GM21423 (cell line): ENCODE measurements around the gene AKAP17A.
A peak's percentile ranks its signal among the peaks of the same experiment; 100 is the strongest.
"Not testable (repeated sequence)": the region's sequence is repeated elsewhere in the genome, so short reads cannot be mapped to it uniquely, and the experiment has no call there.

Source experiments
- ATAC-seq: cut with Tn5 transposase; IDR thresholded peaks from one replicate; pipeline ENCODE4 v1.9.1; 2021; ENCODE audit warnings: mild to moderate bottlenecking, moderate library complexity; ENCODE audit not compliant: unreplicated experiment

AKAP17A gene

GRCh38 chrX:1601051-1601767, 9.8 kb downstream of the AKAP17A start:
- ATAC-seq: no peak

GRCh38 chrX:1601768-1602085, 10.3 kb downstream of the AKAP17A start:
- ATAC-seq: no peak

GRCh38 chrX:1602299-1602698, 10.9 kb downstream of the AKAP17A start:
- no peak for ATAC-seq

GRCh38 chrX:1606496-1606895, 15.1 kb downstream of the AKAP17A start:
- ATAC-seq: no peak

- ATAC-seq: no peak
Measured at GRCh38 chrX:1609311-1609710, 17.9 kb downstream of the AKAP17A start.

GRCh38 chrX:1609762-1610161, 18.4 kb downstream of the AKAP17A start:
- ATAC-seq: no peak

GRCh38 chrX:1610166-1610565, 18.8 kb downstream of the AKAP17A start:
- ATAC-seq: peak; percentile 74

- no peak for ATAC-seq
Measured at GRCh38 chrX:1610736-1611135, 19.3 kb downstream of the AKAP17A start.

- no peak for ATAC-seq
Measured at GRCh38 chrX:1612641-1613286, 21.4 kb downstream of the AKAP17A start.

- ATAC-seq: no peak
Measured at GRCh38 chrX:1614927-1615326, 23.5 kb downstream of the AKAP17A start, which contains the start of gene ASMT. TSS of gene ASMT (plus strand) at chrX:1615059. CDS start at chrX:1615200, 141 bp downstream.

GRCh38 chrX:1618689-1619088, 27.3 kb downstream of the AKAP17A start:
- no peak for ATAC-seq

- ATAC-seq: no peak
Measured at GRCh38 chrX:1623691-1624090, 32.3 kb downstream of the AKAP17A start.

- ATAC-seq: not testable (repeated sequence)
Measured at GRCh38 chrX:1624158-1624860, 32.9 kb downstream of the AKAP17A start.

GRCh38 chrX:1624861-1625215, 33.4 kb downstream of the AKAP17A start:
- not testable (repeated sequence) for ATAC-seq

GRCh38 chrX:1629244-1629643, 37.8 kb downstream of the AKAP17A start:
- no peak for ATAC-seq

- no peak for ATAC-seq
Measured at GRCh38 chrX:1646009-1646408, 54.6 kb downstream of the AKAP17A start.

GRCh38 chrX:1649621-1650020, 58.2 kb downstream of the AKAP17A start:
- ATAC-seq: no peak
